Central memory CD8-positive, alpha-beta T cell (primary cell): Measurements from ENCODE around the gene TMEM131.
"Not testable (repeated sequence)": the region's sequence is repeated elsewhere in the genome, so short reads cannot be mapped to it uniquely, and the experiment has no call there.

ENCODE experiments used
- ATAC-seq: fragments of 150-1000 bp; cut with Tn5 transposase; replicated peaks from 2 replicates; pipeline ENCODE4 v1.10.0; 2022; ENCODE audit warnings: mild to moderate bottlenecking, moderate FRiP score, moderate number of reproducible peaks; ENCODE audit not compliant: poor library complexity, severe bottlenecking; ENCODE audit errors: extremely low read depth
- DNase-seq, 2 donors: peaks; one replicate each; pipeline ENCODE4 v3.0.0; 2021; ENCODE audit warnings: low spot score in 2 of 2
- H3K27ac Mint-ChIP-seq: one replicate; pipeline ENCODE4 v1.8.0; 2022; ENCODE audit warnings: low read depth, mild to moderate bottlenecking, moderate library complexity, mixed read lengths
- H3K27me3 Mint-ChIP-seq: one replicate; pipeline ENCODE4 v1.8.0; 2022; ENCODE audit warnings: mixed read lengths
- H3K36me3 Mint-ChIP-seq: one replicate; pipeline ENCODE4 v1.8.0; 2022; ENCODE audit warnings: mild to moderate bottlenecking, moderate library complexity, mixed read lengths; ENCODE audit not compliant: insufficient read depth
- H3K4me1 Mint-ChIP-seq: one replicate; pipeline ENCODE4 v1.8.0; 2022; ENCODE audit warnings: mixed read lengths
- H3K4me3 Mint-ChIP-seq: one replicate; pipeline ENCODE4 v1.8.0; 2022; ENCODE audit warnings: mild to moderate bottlenecking, moderate library complexity, mixed read lengths
- H3K9me3 Mint-ChIP-seq: one replicate; pipeline ENCODE4 v1.8.0; 2022; ENCODE audit warnings: mixed read lengths

TMEM131 gene

GRCh38 chr2:97908208-97908676 lies 87.5 kb downstream of the TMEM131 start:
- H3K36me3 Mint-ChIP-seq, result peaks cover 6% of the 10 kb centered on the region
- H3K9me3 Mint-ChIP-seq, result no peaks in the 10 kb centered on the region
- ATAC-seq (no peak), DNase-seq (no peak)
- H3K4me3 Mint-ChIP-seq, result no peak overlapping the region
- peaks cover 37% of the 10 kb centered on the region for H3K4me1 Mint-ChIP-seq
- no peak overlapping the region for H3K27ac Mint-ChIP-seq
- no peaks in the 10 kb centered on the region for H3K27me3 Mint-ChIP-seq

- no peak overlapping the region for H3K4me3 Mint-ChIP-seq
- ATAC-seq (no peak), DNase-seq (no peak)
- no peaks in the 10 kb centered on the region for H3K27me3 Mint-ChIP-seq
- H3K9me3 Mint-ChIP-seq, result no peaks in the 10 kb centered on the region
- H3K36me3 Mint-ChIP-seq, result peaks cover 6% of the 10 kb centered on the region
- H3K27ac Mint-ChIP-seq, result no peak overlapping the region
- H3K4me1 Mint-ChIP-seq, result peaks cover 35% of the 10 kb centered on the region
Measured at GRCh38 chr2:97907369-97908100, 88.2 kb downstream of the TMEM131 start.

DNA sequence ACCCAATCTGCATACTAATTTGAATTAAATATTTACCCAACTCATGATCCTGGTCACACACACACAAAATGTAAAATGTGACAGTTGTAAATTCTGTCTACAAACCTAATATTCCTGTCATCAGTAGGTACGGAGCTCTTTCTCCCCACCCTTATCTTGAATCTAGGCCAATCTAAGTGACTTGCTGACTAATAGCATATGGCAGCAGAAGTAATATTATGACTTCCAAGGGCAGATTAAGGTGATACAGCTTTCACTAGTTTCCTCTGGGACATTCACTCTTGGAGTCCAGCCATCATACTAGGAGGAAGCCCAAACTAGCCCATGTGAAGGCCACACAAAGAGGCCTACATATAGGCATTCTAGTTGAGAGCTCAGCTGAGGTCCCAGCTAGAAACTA lies 89.4 kb downstream of the TMEM131 start:
- no peaks in the 10 kb centered on the region for H3K9me3 Mint-ChIP-seq
- H3K36me3 Mint-ChIP-seq, result peaks cover 6% of the 10 kb centered on the region
- H3K4me3 Mint-ChIP-seq, result no peak overlapping the region
- peaks cover 31% of the 10 kb centered on the region for H3K4me1 Mint-ChIP-seq
- H3K27ac Mint-ChIP-seq, result no peak overlapping the region
- DNase-seq (no peak), ATAC-seq (no peak)
- no peaks in the 10 kb centered on the region for H3K27me3 Mint-ChIP-seq

GRCh38 chr2:97905294-97905693 lies 90.5 kb downstream of the TMEM131 start:
- ATAC-seq, result no peak
- Mint-ChIP-seq H3K9me3 (no peaks in the 10 kb centered on the region), H3K4me1 (peaks cover 23% of the 10 kb centered on the region), H3K27ac (peak overlapping the region; percentile 7), H3K4me3 (no peak overlapping the region), H3K36me3 (peaks cover 6% of the 10 kb centered on the region), H3K27me3 (no peaks in the 10 kb centered on the region)
- no peak for DNase-seq

DNA sequence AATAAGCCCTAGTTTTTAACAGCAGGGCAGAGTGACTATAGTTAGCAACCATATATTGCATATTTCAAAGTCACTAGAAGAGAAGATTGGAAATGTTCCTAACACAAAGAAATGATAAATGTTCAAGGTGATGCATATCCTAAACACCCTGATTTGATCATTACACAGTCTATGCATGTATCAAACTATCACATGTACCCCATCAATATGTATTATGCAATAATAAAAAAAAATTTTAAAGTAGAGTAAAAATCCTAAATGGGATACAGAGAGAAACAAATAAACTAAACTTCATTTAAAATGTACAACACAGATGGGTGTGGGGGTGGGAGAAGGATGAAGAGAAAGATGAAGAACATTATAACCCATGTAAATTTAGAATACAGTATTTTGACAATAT lies 93.9 kb downstream of the TMEM131 start:
- Mint-ChIP-seq H3K27ac (no peak overlapping the region), H3K9me3 (no peaks in the 10 kb centered on the region), H3K4me1 (peaks cover 21% of the 10 kb centered on the region), H3K36me3 (peaks cover 2% of the 10 kb centered on the region), H3K4me3 (no peak overlapping the region), H3K27me3 (no peaks in the 10 kb centered on the region)
- ATAC-seq, result no peak
- no peak for DNase-seq

DNA sequence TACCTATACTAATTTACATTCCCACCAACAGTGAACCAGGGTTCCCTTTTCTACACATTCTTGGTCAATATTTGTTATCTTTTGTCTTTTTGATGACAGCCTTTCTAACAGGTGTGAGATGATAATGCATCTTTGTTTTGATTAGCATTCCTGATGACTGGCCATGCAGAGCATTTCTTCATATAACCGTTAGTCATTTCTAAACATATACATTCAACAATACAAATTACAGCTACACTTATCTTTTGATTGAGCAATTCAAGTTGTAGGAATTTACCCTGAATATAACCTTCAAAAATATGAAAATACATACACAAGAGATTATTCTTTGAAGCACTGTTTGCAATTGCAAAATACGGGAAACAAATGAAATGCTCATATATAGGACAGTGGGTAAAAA lies 94.9 kb downstream of the TMEM131 start:
- ATAC-seq (no peak), DNase-seq (no peak)
- Mint-ChIP-seq H3K27ac (no peak overlapping the region), H3K4me1 (peaks cover 23% of the 10 kb centered on the region), H3K27me3 (no peaks in the 10 kb centered on the region), H3K4me3 (no peak overlapping the region), H3K9me3 (peaks cover 2% of the 10 kb centered on the region), H3K36me3 (no peaks in the 10 kb centered on the region)

DNA sequence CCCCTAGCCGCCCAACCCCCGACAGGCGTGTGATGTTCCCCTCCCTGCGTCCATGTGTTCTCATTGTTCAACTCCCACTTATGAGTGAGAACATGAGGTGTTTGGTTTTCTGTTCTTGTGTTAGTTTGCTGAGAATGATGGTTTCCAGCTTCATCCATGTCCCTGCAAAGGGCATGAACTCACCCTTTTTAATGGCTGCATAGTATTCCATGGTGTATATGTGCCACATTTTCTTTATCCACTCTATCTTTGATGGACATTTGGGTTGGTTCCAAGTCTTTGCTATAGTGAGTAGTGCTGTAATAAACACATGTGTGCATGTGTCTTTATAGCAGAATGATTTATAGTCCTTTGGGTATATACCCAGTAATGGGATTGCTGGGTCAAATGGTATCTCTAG lies 102.7 kb downstream of the TMEM131 start:
- H3K36me3 Mint-ChIP-seq, H3K4me1 Mint-ChIP-seq, ATAC-seq, H3K27me3 Mint-ChIP-seq, DNase-seq, H3K27ac Mint-ChIP-seq, H3K4me3 Mint-ChIP-seq: not testable (repeated sequence)
- H3K9me3 Mint-ChIP-seq, result peaks cover 11% of the 10 kb centered on the region

GRCh38 chr2:97891611-97892010 lies 104.1 kb downstream of the TMEM131 start:
- H3K4me1 Mint-ChIP-seq, result peaks cover 6% of the 10 kb centered on the region
- no peak overlapping the region for H3K4me3 Mint-ChIP-seq
- H3K9me3 Mint-ChIP-seq, result peaks cover 11% of the 10 kb centered on the region
- H3K27me3 Mint-ChIP-seq, result no peaks in the 10 kb centered on the region
- DNase-seq (no peak), ATAC-seq (no peak)
- H3K27ac Mint-ChIP-seq, result no peak overlapping the region
- peaks cover 16% of the 10 kb centered on the region for H3K36me3 Mint-ChIP-seq

DNA sequence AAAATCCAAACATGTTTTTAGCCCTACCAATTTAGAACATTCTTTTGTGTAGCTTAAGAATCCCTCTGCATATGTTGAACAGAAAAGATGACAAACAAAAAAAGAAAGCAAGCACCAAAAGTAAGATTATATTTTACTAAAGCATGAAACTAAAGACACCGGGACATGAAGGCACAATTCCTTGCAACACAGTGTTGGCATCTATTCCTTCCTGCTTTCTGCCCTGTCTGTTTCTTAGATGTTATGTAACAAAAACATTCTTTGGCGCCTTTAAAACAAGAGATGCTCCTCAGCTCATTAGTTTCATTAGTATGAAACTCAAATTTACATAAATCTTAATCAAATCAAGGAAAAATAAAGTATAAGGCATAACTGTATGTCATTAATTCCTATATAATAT lies 106.6 kb downstream of the TMEM131 start:
- ATAC-seq (no peak), DNase-seq (no peak)
- no peak overlapping the region for H3K4me3 Mint-ChIP-seq
- H3K36me3 Mint-ChIP-seq, result peaks cover 20% of the 10 kb centered on the region
- H3K4me1 Mint-ChIP-seq, result peaks cover 6% of the 10 kb centered on the region
- H3K27ac Mint-ChIP-seq, result no peak overlapping the region
- H3K27me3 Mint-ChIP-seq, result no peaks in the 10 kb centered on the region
- H3K9me3 Mint-ChIP-seq, result peaks cover 8% of the 10 kb centered on the region

DNA sequence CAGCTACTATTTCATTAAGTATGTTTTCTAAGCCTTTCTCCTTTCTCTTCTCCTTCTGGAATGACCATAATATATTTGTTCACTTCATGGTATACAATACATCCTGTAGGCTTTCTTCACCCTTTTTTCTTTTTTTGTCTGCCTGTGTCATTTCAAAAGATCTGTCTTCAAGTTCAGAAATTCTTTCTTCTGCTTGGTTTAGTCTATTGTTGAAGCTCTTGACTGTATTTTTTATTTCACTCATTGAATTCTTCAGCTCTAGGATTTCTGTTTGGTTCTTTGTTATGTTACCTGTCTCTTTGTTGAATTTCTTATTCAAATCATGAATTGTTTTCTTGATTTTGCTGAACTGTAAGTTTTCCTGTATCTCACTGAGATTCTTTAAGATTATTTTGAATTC lies 109.9 kb downstream of the TMEM131 start:
- Mint-ChIP-seq H3K36me3 (peaks cover 18% of the 10 kb centered on the region), H3K9me3 (peaks cover 8% of the 10 kb centered on the region), H3K27ac (no peak overlapping the region), H3K4me1 (peaks cover 6% of the 10 kb centered on the region), H3K27me3 (no peaks in the 10 kb centered on the region), H3K4me3 (no peak overlapping the region)
- ATAC-seq (no peak), DNase-seq (no peak)

DNA sequence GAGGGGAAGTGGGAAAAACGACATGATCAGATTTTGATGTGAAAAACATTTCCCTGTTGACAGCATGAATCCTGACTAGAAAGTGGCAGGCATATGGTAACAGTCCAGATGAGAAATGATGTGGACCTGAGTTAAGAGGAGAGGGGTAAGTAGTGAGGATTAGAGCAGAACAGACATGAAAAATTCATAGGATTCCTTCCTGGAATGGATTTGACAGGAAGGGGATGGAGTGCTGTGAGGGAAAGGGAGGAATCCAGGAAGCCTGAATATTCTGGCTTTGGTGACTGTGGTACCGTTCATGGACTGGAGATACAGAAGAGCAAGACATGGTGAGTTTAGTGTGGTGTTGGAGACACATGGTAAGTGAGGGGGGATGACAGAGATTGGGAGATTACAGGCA lies 115.4 kb downstream of the TMEM131 start:
- ATAC-seq, result no peak
- no peaks in the 10 kb centered on the region for H3K27me3 Mint-ChIP-seq
- no peak overlapping the region for H3K4me3 Mint-ChIP-seq
- H3K4me1 Mint-ChIP-seq, result peaks cover 33% of the 10 kb centered on the region
- H3K27ac Mint-ChIP-seq, result no peak overlapping the region
- H3K9me3 Mint-ChIP-seq, result no peaks in the 10 kb centered on the region
- H3K36me3 Mint-ChIP-seq, result peaks cover 2% of the 10 kb centered on the region
- no peak for DNase-seq

GRCh38 chr2:97878865-97879264 lies 116.9 kb downstream of the TMEM131 start:
- Mint-ChIP-seq H3K27me3 (no peaks in the 10 kb centered on the region), H3K27ac (no peak overlapping the region)
- ATAC-seq, result no peak

DNA sequence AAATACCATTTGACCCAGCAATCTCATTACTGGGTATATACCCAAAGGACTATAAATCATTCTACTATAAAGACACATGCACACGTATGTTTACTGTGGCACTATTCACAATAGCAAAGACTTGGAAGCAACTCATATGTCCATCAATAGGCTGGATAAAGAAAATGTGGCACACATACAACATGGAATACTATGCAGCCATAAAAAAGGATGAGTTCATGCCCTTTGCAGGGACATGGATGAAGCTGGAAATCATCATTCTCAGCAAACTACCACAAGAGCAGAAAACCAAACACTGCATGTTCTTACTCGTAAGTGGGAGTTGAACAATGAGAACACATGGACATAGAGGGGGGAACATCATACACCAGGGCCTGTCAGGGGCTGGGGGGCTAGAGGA lies 117.4 kb downstream of the TMEM131 start:
- peaks cover 47% of the 10 kb centered on the region for H3K4me1 Mint-ChIP-seq
- not testable (repeated sequence) for H3K9me3 Mint-ChIP-seq, H3K36me3 Mint-ChIP-seq, DNase-seq, H3K4me3 Mint-ChIP-seq, H3K27me3 Mint-ChIP-seq, H3K27ac Mint-ChIP-seq, ATAC-seq

More at GRCh38 chr2:97878865-97879264, 116.9 kb downstream of the TMEM131 start:
- no peaks in the 10 kb centered on the region for H3K9me3 Mint-ChIP-seq
- H3K4me1 Mint-ChIP-seq, result peaks cover 45% of the 10 kb centered on the region
- H3K4me3 Mint-ChIP-seq, result no peak overlapping the region
- H3K36me3 Mint-ChIP-seq, result peaks cover 2% of the 10 kb centered on the region
- no peak for DNase-seq
